Activated CD4-positive, alpha-beta T cell treated with anti-CD3 and anti-CD28 coated beads, Interleukin-2, Interleukin-6, amounts not matched to agents 100 ng/mL and 50 ng/mL, durations not matched to agents 16 hours and 8 hours (primary cell): ENCODE measurements around the gene TUBA4A.
"Not testable (repeated sequence)": the region's sequence is repeated elsewhere in the genome, so short reads cannot be mapped to it uniquely, and the experiment has no call there.

Experiments used
- DNase-seq: peaks from one replicate; pipeline ENCODE4 v3.0.0-alpha.2; 2020

Gene TUBA4A

GRCh38 chr2:219266886-219267285 lies 13.2 kb upstream of the TUBA4A start:
- no peak for DNase-seq

GRCh38 chr2:219266232-219266631 lies 12.5 kb upstream of the TUBA4A start:
- DNase-seq, result no peak

DNA sequence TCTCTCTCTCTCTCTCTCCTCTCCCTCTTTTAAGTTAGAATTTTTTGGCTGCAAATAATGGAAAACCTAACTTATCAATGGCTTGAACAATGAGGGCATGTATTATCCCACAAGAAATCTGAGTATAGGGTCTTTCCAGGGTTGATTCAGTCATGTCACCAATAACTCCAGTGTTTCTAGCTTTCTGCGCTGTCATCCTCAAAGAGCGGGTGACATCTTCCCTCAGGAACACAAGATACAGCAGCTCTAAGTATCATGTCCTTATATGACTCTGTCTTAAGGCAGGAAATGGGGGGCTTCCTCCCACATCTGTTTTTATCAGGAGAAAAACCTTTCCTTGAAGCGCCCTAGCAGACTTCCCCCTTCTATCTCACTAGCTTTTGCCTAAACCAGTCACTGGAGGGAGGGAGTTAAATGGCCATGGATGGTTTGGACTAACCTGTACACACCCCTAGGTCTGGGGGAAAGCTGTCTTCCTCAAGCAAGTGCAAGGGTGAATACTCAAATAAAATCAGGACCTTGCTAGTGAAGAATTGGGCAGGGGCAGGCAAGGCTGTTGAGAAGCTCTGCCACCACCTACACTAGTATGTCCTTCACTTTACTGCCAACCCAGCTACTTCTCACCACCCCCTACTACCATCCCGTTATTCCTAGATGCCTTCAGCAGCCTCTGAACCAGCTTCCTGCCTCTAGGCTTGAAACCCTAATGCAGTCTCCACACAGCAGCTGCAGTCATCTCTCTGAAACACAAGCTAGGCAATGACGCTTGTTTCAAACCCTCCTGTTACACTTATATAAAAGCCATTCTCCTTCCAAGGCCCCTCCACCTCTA lies 7.5 kb upstream of the TUBA4A start:
- DNase-seq, result no peak

DNA sequence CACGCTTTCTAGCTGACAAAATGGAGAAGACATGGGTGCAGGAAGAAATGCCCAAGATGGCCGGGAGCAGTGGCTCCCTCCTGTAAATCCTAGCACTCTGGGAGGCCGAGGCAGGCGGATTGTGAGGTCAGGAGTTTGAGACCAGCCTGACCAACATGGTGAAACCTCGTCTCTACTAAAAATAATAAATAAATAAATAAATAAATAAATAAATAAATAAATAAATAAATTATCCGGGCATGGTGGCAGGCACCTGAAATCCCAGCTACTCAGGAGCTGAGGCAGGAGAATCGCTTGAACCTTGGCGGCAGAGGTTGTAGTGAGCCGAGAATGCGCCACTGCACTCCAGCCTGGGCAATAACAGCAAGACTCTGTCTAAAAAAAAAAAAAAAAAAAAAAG lies 5.2 kb upstream of the TUBA4A start:
- DNase-seq, result not testable (repeated sequence)

DNA sequence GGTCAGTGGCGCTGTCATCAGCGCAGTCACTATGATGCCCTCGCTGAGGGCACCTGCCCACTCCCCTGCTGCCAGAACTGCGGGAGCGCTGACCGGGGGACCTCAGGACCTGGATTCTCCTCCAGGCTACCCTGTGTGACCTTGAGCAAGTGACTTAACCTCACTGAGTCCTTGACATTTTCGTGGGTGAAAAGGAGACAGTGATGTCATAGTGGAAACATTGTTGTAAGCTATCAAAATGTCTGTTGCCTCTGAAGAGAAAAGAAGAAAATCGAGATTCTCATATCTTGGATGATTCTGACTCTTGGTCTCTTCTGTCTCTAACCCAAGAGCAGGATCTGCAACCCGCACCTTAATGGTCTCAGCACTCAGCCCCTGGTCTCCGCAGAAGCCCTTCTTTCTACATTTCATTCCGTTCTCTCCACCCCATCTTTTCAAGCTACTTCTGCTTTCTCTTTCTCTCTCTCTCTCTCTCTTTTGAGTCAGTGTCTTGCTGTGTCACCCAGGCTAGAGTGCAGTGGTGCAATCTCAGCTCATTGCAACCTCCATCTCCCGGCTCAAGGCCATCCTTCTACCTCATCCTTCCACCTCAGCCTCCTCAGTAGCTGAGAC lies 978 bp upstream of the TUBA4A start:
- DNase-seq, result peak; percentile 62

- DNase-seq, result peak; percentile 74
Observed at GRCh38 chr2:219252900-219253752, 592 bp downstream of the TUBA4A start, which contains the start of gene TUBA4B. TUBA4B (plus strand) TSS chr2:219253243; CDS start chr2:219253408, 165 bp downstream.

DNA sequence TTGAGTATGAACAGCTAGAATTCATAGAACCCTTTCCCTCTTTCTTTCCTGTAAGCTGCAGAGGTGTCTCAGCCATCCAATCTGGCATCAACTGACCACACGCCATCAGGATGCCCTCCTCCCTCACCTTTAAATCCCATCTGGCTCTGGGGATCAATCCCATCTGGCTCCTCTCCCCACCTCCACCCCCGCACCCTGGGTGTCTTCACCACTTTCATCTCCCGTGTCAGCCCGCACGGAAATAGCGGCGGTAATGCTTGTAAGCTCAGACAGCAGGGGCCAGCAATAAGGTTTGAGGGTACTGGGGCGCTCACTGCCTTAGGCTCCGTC lies 1.2 kb downstream of the TUBA4A start:
- DNase-seq, result no peak

- DNase-seq, result peak; percentile 45
Observed at GRCh38 chr2:219252084-219252483, 1.6 kb downstream of the TUBA4A start.

DNA sequence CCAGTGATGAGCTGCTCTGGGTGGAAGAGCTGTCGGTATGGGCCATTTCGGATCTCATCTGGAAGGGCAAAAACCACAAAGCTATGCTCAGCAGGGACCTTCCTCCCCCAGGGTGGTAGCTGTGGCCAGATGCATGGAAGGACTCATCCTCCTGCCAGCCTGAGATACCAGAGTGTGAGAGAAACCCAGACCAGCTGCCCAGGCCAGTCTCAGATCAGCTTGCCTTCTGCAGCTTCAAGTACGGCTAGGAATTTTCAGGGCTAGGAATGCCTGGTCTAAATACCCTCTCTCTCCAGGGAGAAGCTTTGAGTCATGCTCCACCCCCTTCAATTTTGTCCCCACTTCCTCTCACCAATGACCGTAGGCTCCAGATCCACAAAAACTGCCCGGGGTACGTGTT lies 2.1 kb downstream of the TUBA4A start:
- DNase-seq, result no peak

DNA sequence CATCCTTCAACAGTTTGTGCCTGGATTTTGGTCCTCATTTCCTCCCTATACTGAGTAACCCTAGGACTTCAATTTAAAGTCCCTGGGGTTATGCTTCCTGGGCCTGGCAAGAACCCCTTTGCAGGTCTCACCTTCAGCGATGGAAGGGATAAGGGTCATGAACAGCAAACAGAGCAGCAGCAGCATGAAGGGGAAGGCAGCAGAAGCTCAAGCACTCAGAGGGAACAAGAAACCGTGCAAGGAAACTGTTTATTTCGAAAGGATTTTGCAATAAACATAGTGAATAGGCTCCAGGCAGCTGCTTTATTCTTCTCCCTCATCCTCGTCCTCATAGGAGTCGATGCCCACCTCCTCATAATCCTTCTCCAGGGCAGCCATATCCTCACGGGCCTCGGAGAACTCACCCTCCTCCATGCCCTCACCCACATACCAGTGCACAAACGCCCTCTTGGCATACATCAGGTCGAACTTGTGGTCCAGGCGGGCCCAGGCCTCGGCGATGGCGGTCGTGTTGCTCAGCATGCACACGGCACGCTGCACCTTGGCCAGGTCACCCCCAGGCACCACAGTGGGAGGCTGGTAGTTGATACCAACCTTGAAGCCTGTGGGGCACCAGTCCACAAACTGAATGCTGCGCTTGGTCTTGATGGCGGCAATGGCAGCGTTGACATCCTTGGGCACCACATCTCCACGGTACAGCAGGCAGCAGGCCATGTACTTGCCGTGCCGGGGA lies 3.5 kb downstream of the TUBA4A start:
- DNase-seq, result no peak

DNA sequence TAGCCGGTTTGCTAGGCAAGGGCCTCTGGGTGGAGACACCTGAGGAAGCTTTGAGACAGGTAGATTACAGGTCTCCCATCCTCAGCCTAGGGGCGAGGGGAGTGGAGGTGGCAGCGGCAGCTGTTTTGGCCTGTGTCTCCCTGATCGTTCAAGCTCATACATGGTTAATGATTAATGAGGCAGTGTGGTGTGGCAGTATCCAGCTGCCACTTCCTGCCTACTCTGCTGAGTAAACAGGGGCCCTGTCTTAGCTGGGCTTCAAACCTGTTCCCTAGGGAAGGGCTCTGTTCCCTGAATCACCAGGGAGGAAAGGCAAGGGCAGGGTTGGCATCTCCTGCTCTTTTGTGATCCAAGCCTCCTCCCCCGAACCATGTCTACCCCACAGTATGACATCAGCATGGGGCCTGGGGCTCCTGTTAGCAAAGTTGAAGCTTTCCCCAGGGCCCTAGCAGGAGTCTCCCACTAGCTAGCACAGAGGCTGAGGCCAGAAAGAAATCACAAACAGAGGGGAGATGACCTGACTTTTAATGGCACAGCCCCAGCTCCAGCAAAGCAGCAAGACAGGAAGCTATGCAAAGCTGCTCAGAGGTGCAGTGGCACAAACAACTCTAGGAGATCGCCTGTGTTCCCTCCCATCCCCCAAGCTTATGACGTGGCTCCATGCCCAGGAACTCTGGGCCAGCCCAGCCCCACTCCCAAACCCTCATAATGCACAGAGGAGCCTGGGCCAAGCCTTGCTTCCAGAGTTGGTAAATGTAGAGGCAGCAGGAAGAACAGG lies 4.3 kb downstream of the TUBA4A start:
- DNase-seq, result peak; percentile 70

GRCh38 chr2:219248845-219249202 lies 4.9 kb downstream of the TUBA4A start:
- peak; percentile 24 for DNase-seq

GRCh38 chr2:219247678-219248642 lies 5.8 kb downstream of the TUBA4A start:
- DNase-seq, result peak; percentile 82

- no peak for DNase-seq
Observed at GRCh38 chr2:219246559-219246958, 7.2 kb downstream of the TUBA4A start.

- peak; percentile 42 for DNase-seq
Observed at GRCh38 chr2:219245899-219246230, 7.9 kb downstream of the TUBA4A start.

GRCh38 chr2:219245148-219245898 lies 8.4 kb downstream of the TUBA4A start, which contains the start of the genes GLB1L and STK16:
GLB1L (minus strand) TSS chr2:219245444; CDS start chr2:219243573, 1,871 bp downstream.
STK16 (plus strand) TSS chr2:219245479; CDS start chr2:219246000, 521 bp downstream.
- peak; percentile 94 for DNase-seq

- no peak for DNase-seq
Observed at GRCh38 chr2:219244789-219245147, 8.9 kb downstream of the TUBA4A start.

DNA sequence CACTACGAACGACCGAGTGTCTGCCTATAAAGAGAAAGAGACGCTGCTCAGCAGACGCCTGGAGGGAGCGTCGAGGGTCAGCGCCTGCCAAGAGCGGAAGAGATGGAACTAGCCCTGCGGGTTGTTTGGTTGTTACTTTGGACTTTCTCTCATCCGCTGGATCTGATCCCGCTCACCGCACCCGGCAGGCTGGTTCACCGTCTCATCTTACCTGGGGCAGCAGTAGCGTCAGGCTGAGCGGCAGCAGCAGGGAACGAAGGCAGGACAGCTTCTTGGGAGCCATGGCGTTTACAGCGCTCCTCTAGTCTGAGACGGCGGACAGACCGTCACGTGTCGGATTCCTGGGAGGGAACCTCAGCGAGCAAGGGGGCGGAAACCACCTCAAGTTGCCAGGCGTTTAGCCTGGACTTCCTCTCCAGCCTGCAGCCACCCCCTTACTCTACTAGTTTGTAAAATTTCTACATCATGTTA lies 10.4 kb downstream of the TUBA4A start:
- no peak for DNase-seq

DNA sequence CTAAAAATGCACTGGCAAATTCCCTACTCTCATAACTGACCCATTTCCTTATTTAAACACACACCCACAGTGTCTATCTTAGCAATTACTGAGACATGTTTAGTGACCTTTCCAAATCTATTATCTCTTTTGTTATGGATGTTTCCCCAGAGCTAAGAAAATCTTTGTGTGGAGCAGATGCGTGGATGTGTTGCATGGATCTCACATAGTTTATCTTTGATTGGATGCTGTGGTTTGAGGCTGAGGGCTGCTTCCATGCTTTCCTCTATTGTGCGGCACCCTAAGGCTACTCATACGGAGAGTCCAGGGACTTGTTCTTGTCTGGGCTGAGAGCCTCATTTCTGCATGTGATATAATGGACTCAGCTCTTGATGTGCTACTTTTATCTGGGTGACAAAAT lies 19.4 kb downstream of the TUBA4A start:
- no peak for DNase-seq

DNA sequence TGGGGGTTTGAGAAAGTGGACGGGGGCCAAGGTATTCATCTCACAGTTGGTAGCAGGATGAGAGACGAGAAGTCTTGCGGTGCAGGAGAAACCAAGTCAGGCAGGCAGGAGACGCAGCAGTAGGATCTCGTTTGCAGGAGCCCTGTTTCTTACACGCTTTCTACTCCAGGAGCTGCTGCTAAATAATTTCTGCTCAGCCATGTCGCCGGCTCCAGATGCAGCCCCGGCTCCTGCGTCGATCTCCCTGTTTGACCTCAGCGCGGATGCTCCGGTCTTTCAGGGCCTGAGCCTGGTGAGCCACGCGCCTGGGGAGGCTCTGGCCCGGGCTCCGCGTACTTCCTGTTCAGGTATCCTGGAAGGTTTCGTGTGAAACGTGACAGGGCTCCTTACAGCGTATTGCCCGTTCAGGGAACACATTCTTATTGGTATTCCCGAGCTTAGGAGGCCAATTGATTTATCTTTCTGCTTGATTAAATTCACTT lies 23.6 kb downstream of the TUBA4A start:
- DNase-seq, result peak; percentile 70
